Endothelial cell of umbilical vein (primary cell): ENCODE results near the gene ACOT7. TPM values are rescaled to one million over a fixed set of nuclear protein-coding genes. Genes with fewer than 3 reads are reported as not detected.

ENCODE experiments used
- BruUV-seq: library from RNA; stranded (reverse); fragments of 400-500 nt; replicated peaks from 2 replicates; lab custom pipeline; 2021; lab: Mats Ljungman, UMichigan
- CTCF ChIA-PET: fragments of 300-600, 350-600 bp; sonication (Branson Sonifier 250); formaldehyde crosslinking; loops from one replicate; lab custom pipeline; 2021; ENCODE audit warnings: antibody characterized with exemption, inconsistent platforms; lab: Charles Lee
- POLR2A ChIA-PET: fragments of 300-600, 350-600 bp; sonication (Branson Sonifier 250); formaldehyde crosslinking; loops from one replicate; lab custom pipeline; 2021; ENCODE audit warnings: antibody characterized with exemption, inconsistent platforms; lab: Charles Lee
- DNase-seq: peaks from one replicate; pipeline ENCODE4 v3.0.0-alpha.2; 2011; ENCODE audit warnings: low read depth, low spot score
- FAIRE-seq: peaks from 2 replicates; lab custom pipeline; 2011; peaks lifted over from hg19 to GRCh38; lab: Jason Lieb, UNC
- H2AFZ ChIP-seq: 2 replicates; pipeline ENCODE4 v1.6.0; 2012; ENCODE audit warnings: low read depth, low read length, control low read depth, inconsistent platforms
- H3K27ac ChIP-seq: 2 replicates; pipeline ENCODE4 v1.5.1; 2011; ENCODE audit warnings: low read depth, mild to moderate bottlenecking, control low read depth, low read length, moderate library complexity; ENCODE audit not compliant: insufficient read depth
- H3K27me3 ChIP-seq, 2 experiments: 2 replicates each; pipeline versions ENCODE4 v1.6.0 to v1.6.1; 2011; ENCODE audit warnings: low read length in 2 of 2, mixed read lengths in 1 of 2; ENCODE audit not compliant: control insufficient read depth in 2 of 2, insufficient read depth in 2 of 2
- H3K36me3 ChIP-seq, 2 experiments: 2 replicates in 1 of 2; 3 replicates in 1 of 2; pipeline ENCODE4 v1.5.1; 2011; ENCODE audit warnings: low read length in 2 of 2, mild to moderate bottlenecking in 1 of 2, moderate library complexity in 1 of 2; ENCODE audit not compliant: control insufficient read depth in 2 of 2, insufficient read depth in 2 of 2; ENCODE audit errors: extremely low read depth in 1 of 2
- H3K4me1 ChIP-seq: 3 replicates; pipeline ENCODE4 v1.5.1; 2011; ENCODE audit warnings: mild to moderate bottlenecking, low read length; ENCODE audit not compliant: control insufficient read depth, insufficient read depth; ENCODE audit errors: extremely low read depth
- H3K4me2 ChIP-seq: 2 replicates; pipeline ENCODE4 v1.6.1; 2011; ENCODE audit warnings: low read length, control low read depth, mixed read lengths; ENCODE audit not compliant: insufficient read depth
- H3K4me3 ChIP-seq, 3 experiments: fragments of 200-600 bp in 1 of 3; sonication (generic), shearing (Covaris generic) in 1 of 3; replicated peaks in 1 of 3; 2 replicates each; pipeline ENCODE4 v1.5.1; 2011 to 2016; ENCODE audit warnings: control low read depth in 3 of 3, low read length in 3 of 3, mild to moderate bottlenecking in 2 of 3, inconsistent platforms in 1 of 3, low read depth in 1 of 3, moderate library complexity in 1 of 3; ENCODE audit not compliant: insufficient read depth in 1 of 3
- H3K79me2 ChIP-seq: 2 replicates; pipeline ENCODE4 v1.6.0; 2012; ENCODE audit warnings: low read length, inconsistent platforms; ENCODE audit not compliant: control insufficient read depth, insufficient read depth
- H3K9ac ChIP-seq: replicated peaks from 2 replicates; pipeline ENCODE3; 2011; ENCODE audit warnings: low read length, control low read depth; ENCODE audit not compliant: insufficient read depth; ENCODE audit errors: extremely low read depth
- H3K9me1 ChIP-seq: replicated peaks from 3 replicates; pipeline ENCODE4 v1.6.0; 2011; ENCODE audit warnings: mild to moderate bottlenecking, low read length; ENCODE audit not compliant: control insufficient read depth, insufficient read depth; ENCODE audit errors: extremely low read depth
- H3K9me3 ChIP-seq: replicated peaks from 2 replicates; pipeline ENCODE4 v1.5.1; 2012; ENCODE audit warnings: low read length, inconsistent platforms; ENCODE audit not compliant: control insufficient read depth, insufficient read depth
- H4K20me1 ChIP-seq: replicated peaks from 2 replicates; pipeline ENCODE3; 2011; ENCODE audit warnings: mild to moderate bottlenecking, low read length; ENCODE audit not compliant: control insufficient read depth, insufficient read depth; ENCODE audit errors: extremely low read depth
- EZH2 ChIP-seq: IDR thresholded peaks from 2 replicates; pipeline ENCODE4 v1.6.1; 2012; ENCODE audit warnings: borderline replicate concordance, low read depth, mild to moderate bottlenecking, moderate library complexity, low read length, inconsistent platforms; ENCODE audit not compliant: severe bottlenecking
- FOS ChIP-seq: IDR thresholded peaks from 2 replicates; pipeline ENCODE4 v1.6.1; 2011; ENCODE audit warnings: mild to moderate bottlenecking, low read length, moderate library complexity, borderline replicate concordance; ENCODE audit not compliant: insufficient read depth
- GATA2 ChIP-seq: IDR thresholded peaks from 2 replicates; pipeline ENCODE4 v1.7.0; 2011; ENCODE audit warnings: low read depth, mild to moderate bottlenecking, moderate library complexity, mixed read lengths, low read length; ENCODE audit not compliant: insufficient read length, insufficient read depth
- JUN ChIP-seq: IDR thresholded peaks from 2 replicates; pipeline ENCODE4 v1.6.1; 2011; ENCODE audit warnings: borderline replicate concordance, low read depth; ENCODE audit not compliant: insufficient read length, insufficient read depth
- MYC ChIP-seq: IDR thresholded peaks from one replicate; pipeline ENCODE4 v1.6.1; 2011; ENCODE audit warnings: mild to moderate bottlenecking, low read depth, low read length
- POLR2A ChIP-seq: IDR thresholded peaks from 2 replicates; pipeline ENCODE4 v1.6.1; 2012; ENCODE audit warnings: low read depth, mild to moderate bottlenecking, control low read depth, low read length
- POLR2AphosphoS5 ChIP-seq: IDR thresholded peaks from 2 replicates; pipeline ENCODE4 v1.6.1; 2012; ENCODE audit warnings: low read depth, mild to moderate bottlenecking, control low read depth, low read length, moderate library complexity; ENCODE audit not compliant: insufficient read depth
- dilution Hi-C: fragments of 300-500 bp; cut with MboI; formaldehyde crosslinking; loops from one replicate; pipeline ENCODE4 v1.15.0; 2019; ENCODE audit warnings: low sequenced_read_pairs; ENCODE audit not compliant: extremely low pct_ligation_motif_present
- intact Hi-C: fragments of 100-400 bp; cut with micrococcal nuclease; formaldehyde crosslinking; loops from one replicate; pipeline ENCODE4 v1.10.0; 2022
- polyA plus RNA-seq, 4 experiments: library from polyadenylated mRNA; depleted of rRNA in 3 of 4; stranded (reverse) in 3 of 4; unstranded in 1 of 4; fragments of >200 nt; gene quantifications; 2 replicates each; pipeline versions ENCODE4 v1.2.1 to v1.2.3, GENCODE V29; 2011 to 2012; ENCODE audit warnings: missing spikeins in 1 of 4
- total RNA-seq: library from RNA; stranded (reverse); gene quantifications from 2 replicates; pipeline ENCODE4 v1.2.3, GENCODE V29; 2021
- TF ChIP-seq, protein P1 (sequence below): IDR thresholded peaks from 2 replicates; pipeline ENCODE4 v1.6.1; 2011; ENCODE audit not compliant: insufficient read depth, insufficient read length
- TF ChIP-seq, protein P2 (sequence below), 2 donors: IDR thresholded peaks; 1 replicate in 1 of 2; 2 replicates in 1 of 2; pipeline ENCODE4 v1.5.1; 2011; ENCODE audit warnings: low read length in 2 of 2, mild to moderate bottlenecking in 2 of 2, moderate library complexity in 2 of 2, control low read depth in 1 of 2, inconsistent platforms in 1 of 2, low read depth in 1 of 2; ENCODE audit not compliant: insufficient read depth in 1 of 2; ENCODE audit errors: extremely low read depth in 1 of 2

Gene ACOT7
- total and polyA plus RNA-seq, 2 donors (not counting 3 experiments of a cell fraction or from before 2014, with no cell fraction given), result 69.4 to 105 TPM

DNA sequence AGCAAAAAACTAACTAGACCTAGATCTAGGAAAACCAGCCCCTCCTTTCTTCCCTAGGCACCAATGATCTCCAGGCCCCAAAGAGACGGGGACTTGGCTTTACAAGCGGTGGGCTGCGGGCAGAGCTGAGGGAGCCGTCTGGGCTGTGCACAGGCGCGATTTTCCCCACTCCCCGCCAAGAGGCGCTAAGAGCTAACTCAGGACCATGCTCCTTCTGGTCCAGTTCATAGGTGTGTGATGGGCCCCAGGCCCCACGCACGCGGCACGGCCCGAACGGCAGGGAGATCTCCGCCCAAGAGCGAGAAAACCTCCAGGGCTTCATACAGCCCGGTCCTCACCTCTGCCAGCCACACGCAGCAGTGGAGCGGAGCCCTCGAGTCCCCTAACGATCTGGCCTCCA, 125.2 kb downstream of the ACOT7 start:
- no peak for FAIRE-seq
- Histone ChIP-seq H2AFZ (no peak overlapping the region), H3K36me3 (no peaks in the 10 kb centered on the region), H3K9me3 (no peaks in the 10 kb centered on the region), H3K27ac (no peak overlapping the region), H3K4me2 (no peak overlapping the region), H3K79me2 (no peaks in the 10 kb centered on the region), H4K20me1 (no peaks in the 10 kb centered on the region), H3K9me1 (no peaks in the 10 kb centered on the region), H3K9ac (no peak overlapping the region), H3K4me1 (no peaks in the 10 kb centered on the region), H3K4me3 (no peak overlapping the region), H3K27me3 (no peaks in the 10 kb centered on the region)
- DNase-seq, result no peak
- intact Hi-C loops, result no loop called here
- TF ChIP-seq, protein P1, sequence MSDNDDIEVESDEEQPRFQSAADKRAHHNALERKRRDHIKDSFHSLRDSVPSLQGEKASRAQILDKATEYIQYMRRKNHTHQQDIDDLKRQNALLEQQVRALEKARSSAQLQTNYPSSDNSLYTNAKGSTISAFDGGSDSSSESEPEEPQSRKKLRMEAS, result no peak
- TF ChIP-seq MYC (no peak), POLR2A (no peak), FOS (no peak), EZH2 (no peak), JUN (no peak), GATA2 (no peak), POLR2AphosphoS5 (no peak)
- TF ChIP-seq, protein P2, sequence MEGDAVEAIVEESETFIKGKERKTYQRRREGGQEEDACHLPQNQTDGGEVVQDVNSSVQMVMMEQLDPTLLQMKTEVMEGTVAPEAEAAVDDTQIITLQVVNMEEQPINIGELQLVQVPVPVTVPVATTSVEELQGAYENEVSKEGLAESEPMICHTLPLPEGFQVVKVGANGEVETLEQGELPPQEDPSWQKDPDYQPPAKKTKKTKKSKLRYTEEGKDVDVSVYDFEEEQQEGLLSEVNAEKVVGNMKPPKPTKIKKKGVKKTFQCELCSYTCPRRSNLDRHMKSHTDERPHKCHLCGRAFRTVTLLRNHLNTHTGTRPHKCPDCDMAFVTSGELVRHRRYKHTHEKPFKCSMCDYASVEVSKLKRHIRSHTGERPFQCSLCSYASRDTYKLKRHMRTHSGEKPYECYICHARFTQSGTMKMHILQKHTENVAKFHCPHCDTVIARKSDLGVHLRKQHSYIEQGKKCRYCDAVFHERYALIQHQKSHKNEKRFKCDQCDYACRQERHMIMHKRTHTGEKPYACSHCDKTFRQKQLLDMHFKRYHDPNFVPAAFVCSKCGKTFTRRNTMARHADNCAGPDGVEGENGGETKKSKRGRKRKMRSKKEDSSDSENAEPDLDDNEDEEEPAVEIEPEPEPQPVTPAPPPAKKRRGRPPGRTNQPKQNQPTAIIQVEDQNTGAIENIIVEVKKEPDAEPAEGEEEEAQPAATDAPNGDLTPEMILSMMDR (IDR thresholded peaks at IDR 0.05; ENCODE audit: extremely low read depth in 1 of 2, insufficient read depth in 1 of 2, low read depth in 1 of 2, low read length in 2 of 2), result no peak
- BruUV-seq, result no TSS peak
- ChIA-PET CTCF (interaction anchor here (0.7 to 1.2 kb wide), 3 partner anchors 21 to 76 kb away, joined by 4 to 5 read pairs (median 4); no protein-coding TSS in a partner anchor), POLR2A (no interaction called here)
- dilution Hi-C loops, result no loop called here
